ENCODE measurements around the gene CEP68.

CEP68 gene

GRCh38 chr2:65061146-65061909 lies 5.1 kb downstream of the CEP68 start:
- no peak for DNase-seq

DNA sequence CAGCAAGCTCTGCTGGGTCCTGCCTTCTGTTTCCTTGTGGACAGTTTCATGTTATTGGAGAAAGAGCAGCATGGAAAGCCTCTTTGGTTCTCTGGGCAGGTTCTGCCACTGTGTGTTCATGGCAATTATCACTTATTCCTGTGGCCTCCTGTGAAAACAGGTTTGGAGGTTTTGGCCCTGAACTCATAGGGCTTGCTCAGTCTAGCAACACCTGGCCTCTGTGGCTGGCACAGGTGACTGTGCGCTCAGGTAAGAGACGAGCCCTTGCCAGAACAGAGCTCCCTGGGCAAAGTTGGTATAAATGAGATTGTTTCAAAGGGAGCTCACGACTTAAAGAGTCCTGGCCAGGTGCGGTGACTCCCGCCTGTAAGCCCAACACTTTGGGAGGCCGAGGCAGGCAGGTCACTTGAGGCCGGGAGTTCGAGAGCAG lies 5.7 kb downstream of the CEP68 start:
- no peak for DNase-seq

DNA sequence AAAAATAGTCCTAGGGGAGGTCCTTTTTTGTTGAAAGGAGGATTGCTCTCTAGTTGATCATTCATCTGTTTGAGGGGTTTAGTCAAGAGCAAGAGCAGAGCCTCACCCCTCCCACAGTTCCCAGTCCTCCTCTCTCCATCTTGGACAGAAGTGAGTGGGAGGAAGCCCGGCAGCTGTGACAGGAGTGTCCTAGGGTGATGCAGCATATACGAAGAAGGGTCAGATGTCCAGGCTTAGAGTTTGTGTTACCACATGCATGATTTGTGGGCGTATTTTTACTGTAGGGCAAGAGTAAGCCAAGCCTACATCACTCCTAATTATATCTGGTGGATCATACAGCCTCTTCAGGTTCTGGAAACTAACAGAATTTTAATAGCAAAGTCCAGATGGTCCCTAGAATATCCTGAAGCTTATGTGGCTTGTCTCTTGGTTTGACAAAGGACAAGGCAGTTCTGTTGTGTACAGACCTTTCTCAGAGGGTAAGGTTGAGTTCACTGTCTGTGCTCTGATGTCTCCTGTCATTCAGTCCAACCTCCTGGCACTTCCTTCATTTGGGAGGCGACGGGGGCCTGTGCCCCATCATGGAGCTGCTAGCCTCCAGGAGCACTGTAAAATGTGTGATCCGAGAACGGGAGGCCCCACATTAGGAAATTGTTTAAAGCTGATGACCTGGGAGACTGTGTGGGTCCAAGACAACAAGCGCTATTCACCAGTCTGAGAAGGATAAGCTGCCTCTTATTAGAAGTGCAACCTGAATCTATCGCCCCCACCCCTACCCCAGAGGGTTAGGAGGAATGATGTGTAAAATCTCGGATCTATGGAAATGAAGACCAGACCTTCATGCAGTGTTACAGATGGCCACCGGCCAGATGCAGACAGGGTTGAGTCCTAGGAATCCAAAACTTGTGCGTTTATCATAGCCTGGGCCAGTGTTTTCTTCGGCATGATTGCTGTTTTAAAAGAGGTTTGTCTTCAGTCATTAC lies 6.9 kb downstream of the CEP68 start:
- no peak for DNase-seq

- peak; percentile 81 for DNase-seq
Observed at GRCh38 chr2:65064728-65065552, 8.7 kb downstream of the CEP68 start.

DNA sequence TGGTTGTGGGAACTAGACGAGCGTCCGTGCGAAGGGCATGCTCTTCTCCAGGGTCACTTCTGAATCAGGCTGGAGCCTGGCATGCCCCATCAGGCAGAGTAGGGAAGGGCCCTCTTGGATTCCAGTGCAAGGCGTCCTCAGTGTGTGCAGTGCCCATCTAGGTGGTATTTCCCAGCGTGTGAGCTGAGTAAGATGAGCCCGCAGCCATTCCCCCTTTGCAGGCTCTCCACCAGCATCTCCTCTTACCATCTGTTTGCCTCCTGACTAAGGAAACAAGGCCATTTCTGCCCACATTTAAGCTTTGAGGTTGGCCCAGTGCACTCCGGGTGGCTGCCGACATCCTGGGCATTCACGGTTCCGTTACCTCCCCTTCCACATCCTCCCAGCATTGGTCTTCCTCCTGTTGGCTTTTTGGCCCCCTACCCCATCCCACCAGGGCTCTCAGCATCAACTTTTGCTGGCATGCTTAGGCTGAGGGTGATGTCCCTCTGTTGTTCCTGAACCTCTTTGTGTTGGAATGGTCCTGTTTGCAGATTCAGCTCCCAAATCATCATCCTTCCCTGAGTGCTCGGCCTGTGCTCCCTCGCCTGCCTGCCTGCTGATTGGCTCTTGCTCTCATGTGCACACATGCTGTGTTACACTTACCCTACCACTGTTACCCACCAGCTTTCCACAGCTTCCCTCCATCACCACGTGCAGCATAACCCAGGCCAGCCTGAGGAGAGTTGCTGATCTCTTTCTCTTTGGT lies 11.8 kb downstream of the CEP68 start:
- no peak for DNase-seq

DNA sequence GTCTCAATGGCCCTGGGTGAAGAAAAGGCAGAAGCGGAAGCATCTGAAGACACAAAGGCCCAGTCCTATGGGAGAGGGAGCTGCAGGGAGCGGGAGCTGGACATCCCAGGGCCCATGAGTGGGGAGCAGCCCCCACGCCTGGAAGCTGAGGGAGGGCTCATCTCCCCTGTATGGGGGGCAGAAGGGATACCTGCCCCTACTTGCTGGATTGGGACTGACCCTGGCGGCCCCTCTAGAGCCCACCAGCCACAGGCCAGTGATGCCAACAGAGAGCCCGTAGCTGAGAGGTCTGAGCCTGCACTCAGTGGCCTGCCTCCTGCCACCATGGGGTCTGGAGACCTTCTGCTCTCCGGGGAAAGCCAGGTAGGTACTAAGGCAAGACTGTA lies 13.2 kb downstream of the CEP68 start:
- no peak for DNase-seq

GRCh38 chr2:65070172-65070830 lies 14.1 kb downstream of the CEP68 start:
- DNase-seq = peak; percentile 48

DNA sequence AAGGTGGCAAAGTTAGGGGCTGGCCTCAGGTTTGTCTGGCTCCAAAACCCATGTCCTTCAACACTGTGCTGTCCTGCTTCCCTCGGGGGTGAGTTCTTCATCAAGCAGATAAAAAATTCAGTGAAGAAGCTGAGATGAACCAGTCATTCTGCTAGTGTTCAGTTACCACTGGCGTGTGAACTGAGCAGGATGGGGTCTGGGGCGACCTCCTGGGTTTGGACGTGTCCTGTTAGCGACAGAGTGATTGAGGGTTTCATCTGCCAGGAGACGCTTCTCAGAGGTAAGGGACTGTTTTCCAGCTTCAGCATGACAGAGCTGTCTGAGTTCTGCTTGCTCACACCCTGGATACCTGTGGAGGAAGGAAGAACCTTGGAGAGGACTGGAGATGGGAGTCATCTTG lies 14.6 kb downstream of the CEP68 start:
- no peak for DNase-seq

- no peak for DNase-seq
Observed at GRCh38 chr2:65071499-65072180, 15.4 kb downstream of the CEP68 start.

GRCh38 chr2:65072181-65072970 lies 16.2 kb downstream of the CEP68 start:
- DNase-seq = no peak

- DNase-seq = no peak
Observed at GRCh38 chr2:65073879-65074565, 17.8 kb downstream of the CEP68 start.

- DNase-seq = no peak
Observed at GRCh38 chr2:65075176-65075575, 19.0 kb downstream of the CEP68 start.

- DNase-seq = no peak
Observed at GRCh38 chr2:65075605-65076344, 19.6 kb downstream of the CEP68 start.

DNA sequence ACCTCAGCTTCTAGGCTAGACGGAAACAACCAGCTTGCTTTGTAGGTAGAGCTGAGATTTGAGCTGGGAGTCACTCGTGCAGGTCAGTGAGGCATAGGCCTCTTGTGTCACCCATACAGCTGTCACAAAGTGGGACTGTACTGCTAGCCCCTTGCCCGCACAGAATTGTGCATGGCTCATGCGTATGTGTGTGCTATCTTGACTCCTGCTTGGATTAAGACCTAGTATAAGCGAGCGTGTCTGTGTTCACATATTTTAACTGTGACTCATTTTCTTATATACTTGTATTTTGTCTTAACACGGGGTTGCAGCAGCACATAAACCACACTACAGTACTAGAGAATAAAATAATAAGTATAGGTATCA lies 20.1 kb downstream of the CEP68 start:
- peak; percentile 67 for DNase-seq

- no peak for DNase-seq
Observed at GRCh38 chr2:65077898-65078297, 21.7 kb downstream of the CEP68 start.

- DNase-seq = no peak
Observed at GRCh38 chr2:65079017-65079416, 22.8 kb downstream of the CEP68 start.

DNA sequence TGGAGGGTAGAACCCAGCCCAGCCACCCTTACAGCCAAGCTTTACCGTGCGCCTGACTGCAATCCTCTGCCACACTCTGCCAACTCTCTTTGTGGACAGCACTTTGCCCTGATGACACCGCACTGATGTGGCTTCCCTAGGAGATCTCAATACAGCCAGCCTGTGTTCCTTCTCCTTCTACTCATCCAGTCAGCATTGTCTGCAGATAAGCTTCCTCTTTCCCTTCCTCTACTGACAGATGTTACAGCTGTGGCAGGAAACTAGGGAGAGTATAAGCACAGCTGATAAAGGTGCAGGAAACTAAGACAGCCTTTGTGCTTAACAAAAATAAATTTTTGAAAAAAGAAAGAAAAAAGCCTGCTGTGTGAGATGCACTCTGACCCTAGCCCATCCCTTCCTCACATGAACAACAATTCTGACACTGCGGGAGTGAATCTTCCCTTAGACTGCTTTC lies 25.0 kb downstream of the CEP68 start:
- DNase-seq = no peak

- DNase-seq = no peak
Observed at GRCh38 chr2:65085148-65085547, 28.9 kb downstream of the CEP68 start.

GRCh38 chr2:65092791-65093190 lies 36.6 kb downstream of the CEP68 start:
- DNase-seq = no peak
